GM21381 (cell line): ENCODE data around the gene TBC1D8.

Source experiments
- ATAC-seq: cut with Tn5 transposase; IDR thresholded peaks from one replicate; pipeline ENCODE4 v1.9.1; 2021; ENCODE audit warnings: mild to moderate bottlenecking, moderate library complexity; ENCODE audit not compliant: unreplicated experiment

TBC1D8 gene

GRCh38 chr2:100983684-100984310 lies 167.4 kb downstream of the TBC1D8 start:
- ATAC-seq, result no peak

- no peak for ATAC-seq
Observed at GRCh38 chr2:100983201-100983600, 168.0 kb downstream of the TBC1D8 start.

- ATAC-seq, result no peak
Observed at GRCh38 chr2:100982431-100982861, 168.7 kb downstream of the TBC1D8 start.

GRCh38 chr2:100981011-100981410 lies 170.2 kb downstream of the TBC1D8 start:
- ATAC-seq, result no peak

- no peak for ATAC-seq
Observed at GRCh38 chr2:100980046-100980445, 171.1 kb downstream of the TBC1D8 start.

GRCh38 chr2:100978582-100979191 lies 172.5 kb downstream of the TBC1D8 start:
- no peak for ATAC-seq

GRCh38 chr2:100977511-100977910 lies 173.7 kb downstream of the TBC1D8 start:
- no peak for ATAC-seq

GRCh38 chr2:100976645-100977391 lies 174.4 kb downstream of the TBC1D8 start:
- ATAC-seq, result peak; percentile 82

GRCh38 chr2:100976061-100976460 lies 175.1 kb downstream of the TBC1D8 start:
- ATAC-seq, result no peak

GRCh38 chr2:100975521-100975785 lies 175.7 kb downstream of the TBC1D8 start:
- ATAC-seq, result no peak

GRCh38 chr2:100974712-100975520 lies 176.3 kb downstream of the TBC1D8 start:
- ATAC-seq, result no peak

GRCh38 chr2:100972452-100972851 lies 178.7 kb downstream of the TBC1D8 start:
- no peak for ATAC-seq

GRCh38 chr2:100971221-100971620 lies 180.0 kb downstream of the TBC1D8 start:
- ATAC-seq, result no peak

GRCh38 chr2:100969998-100970397 lies 181.2 kb downstream of the TBC1D8 start:
- no peak for ATAC-seq

GRCh38 chr2:100968146-100969145 lies 182.7 kb downstream of the TBC1D8 start:
- ATAC-seq, result no peak

GRCh38 chr2:100967716-100968115 lies 183.5 kb downstream of the TBC1D8 start:
- no peak for ATAC-seq

GRCh38 chr2:100965596-100965995 lies 185.6 kb downstream of the TBC1D8 start:
- no peak for ATAC-seq

GRCh38 chr2:100964681-100965169 lies 186.5 kb downstream of the TBC1D8 start:
- ATAC-seq, result no peak

GRCh38 chr2:100964222-100964621 lies 187.0 kb downstream of the TBC1D8 start:
- no peak for ATAC-seq

- ATAC-seq, result no peak
Observed at GRCh38 chr2:100963026-100963375, 188.2 kb downstream of the TBC1D8 start.
